GM18909 (cell line): Measurements from ENCODE around the gene HEPN1.
"Not testable (repeated sequence)": the region's sequence is repeated elsewhere in the genome, so short reads cannot be mapped to it uniquely, and the experiment has no call there.

Experiments used
- ATAC-seq: cut with Tn5 transposase; IDR thresholded peaks from one replicate; pipeline ENCODE4 v1.9.1; 2021; ENCODE audit warnings: mild to moderate bottlenecking; ENCODE audit not compliant: unreplicated experiment, poor library complexity

Gene HEPN1

GRCh38 chr11:124938206-124938765 lies 19.2 kb downstream of the HEPN1 start:
- no peak for ATAC-seq

GRCh38 chr11:124938970-124939369 lies 19.9 kb downstream of the HEPN1 start:
- no peak for ATAC-seq

GRCh38 chr11:124941703-124942102 lies 22.7 kb downstream of the HEPN1 start:
- ATAC-seq, result no peak

GRCh38 chr11:124942466-124943253 lies 23.6 kb downstream of the HEPN1 start:
- no peak for ATAC-seq

- ATAC-seq, result no peak
These were observed 24.2 kb downstream of the HEPN1 start for GRCh38 chr11:124943254-124943616.

- no peak for ATAC-seq
These were observed 24.7 kb downstream of the HEPN1 start for GRCh38 chr11:124943741-124944140.

- ATAC-seq, result no peak
These were observed 25.5 kb downstream of the HEPN1 start for GRCh38 chr11:124944565-124944964.

- no peak for ATAC-seq
These were observed 26.8 kb downstream of the HEPN1 start for GRCh38 chr11:124945826-124946225.

GRCh38 chr11:124946735-124947141 lies 27.7 kb downstream of the HEPN1 start:
- no peak for ATAC-seq

GRCh38 chr11:124950601-124951330 lies 31.7 kb downstream of the HEPN1 start:
- no peak for ATAC-seq

GRCh38 chr11:124951341-124951740 lies 32.3 kb downstream of the HEPN1 start:
- no peak for ATAC-seq

GRCh38 chr11:124953753-124954589 lies 34.9 kb downstream of the HEPN1 start, which contains the start of gene CCDC15:
Gene CCDC15, plus strand, starts transcription at chr11:124954202. Its CDS starts 531 bp downstream, at chr11:124954733.
- ATAC-seq, result peak; percentile 99

GRCh38 chr11:124954590-124954955 lies 35.5 kb downstream of the HEPN1 start:
- no peak for ATAC-seq

- no peak for ATAC-seq
These were observed 36.0 kb downstream of the HEPN1 start for GRCh38 chr11:124955035-124955434.

- peak; percentile 87 for ATAC-seq
These were observed 43.0 kb downstream of the HEPN1 start for GRCh38 chr11:124961972-124962609.

GRCh38 chr11:124968197-124968596 lies 49.1 kb downstream of the HEPN1 start:
- not testable (repeated sequence) for ATAC-seq
